ENCODE results near the gene IGFLR1. TPM values are rescaled to one million over a fixed set of nuclear protein-coding genes. Genes with fewer than 3 reads are reported as not detected.

Gene IGFLR1
- total and polyA plus RNA-seq, 2 of the 8 experiments (the other 6 are each of a cell fraction or from before 2014, with no cell fraction given): 8.4 to 28.9 TPM

GRCh38 chr19:35714601-35715354, 27.5 kb downstream of the IGFLR1 start:
- H4K5ac ChIP-seq (ENCODE audit: insufficient read length, low read depth, low read length): no peak overlapping the region
- no peak overlapping the region for H3K23ac ChIP-seq (ENCODE audit: insufficient read length)
- FAIRE-seq: no peak
- peak overlapping the region; percentile 71 for H3K4ac ChIP-seq (replicated peaks; ENCODE audit: insufficient read length, low read depth, low read length)
- H2BK15ac ChIP-seq (ENCODE audit: low read length): peak overlapping the region; percentile 61; the same call in 1 of the 2 replicates
- H4K20me1 ChIP-seq (replicated peaks in 1 of 2; ENCODE audit: control insufficient read depth in 1 of 2, insufficient read depth in 2 of 2, low read length in 2 of 2): peaks cover 10 to 12% of the 10 kb centered on the region in 2 experiments
- CTCF ChIA-PET (ENCODE audit: partially characterized antibody): interaction anchor here (0.6 to 6.6 kb wide), 15 partner anchors 11 to 254 kb away, joined by 3 to 105 read pairs (median 3); partner anchors contain the start of gene ZBTB32
- peak overlapping the region; percentile 31; the same call in 1 of the 2 replicates for H2AK5ac ChIP-seq (ENCODE audit: low read depth, low read length)
- peaks cover 0 to under 1% (median 0%) of the 10 kb centered on the region in 4 experiments; a peak in 2 of 8 replicates for H3K36me3 ChIP-seq (ENCODE audit: control insufficient read depth in 2 of 4, insufficient read depth in 4 of 4, low read length in 3 of 4)
- no peaks in the 10 kb centered on the region for H3K9me3 ChIP-seq (ENCODE audit: insufficient read depth in 2 of 2, low read depth in 1 of 2, low read length in 1 of 2)
- no peak overlapping the region for H4K91ac ChIP-seq (replicated peaks; ENCODE audit: insufficient read length, low read length)
- no peak overlapping the region for H4K8ac ChIP-seq (ENCODE audit: extremely low read depth, insufficient read depth, low read length)
- peaks cover 0 to 33% (median 17%) of the 10 kb centered on the region in 4 experiments; a peak in 6 of 7 replicates for H3K4me1 ChIP-seq (replicated peaks in 1 of 4; ENCODE audit: control insufficient read depth in 3 of 4, insufficient read depth in 4 of 4, low read length in 3 of 4)
- POLR2A ChIA-PET (ENCODE audit: partially characterized antibody): interaction anchor here (0.9 to 4.9 kb wide), 10 partner anchors 9 to 71 kb away, joined by 3 to 28 read pairs (median 4); partner anchors contain the start of genes HSPB6 and ZBTB32
- 60% methylated on average over 14 of the region's 14 CpGs; no CpG with 5 or more reads in 1 of the 2 experiments for WGBS, 2 experiments (ENCODE audit: extremely low coverage in 1 of 2, insufficient coverage in 1 of 2, insufficient read length in 1 of 2, insufficient replicate concordance in 2 of 2, low coverage in 1 of 2, low lambda C conversion rate in 2 of 2, missing lambda C conversion rate in 1 of 2)
- TF ChIP-seq CEBPB (IDR thresholded peaks at IDR 0.05; ENCODE audit: low read depth, low read length) (peak; percentile 79), EGR1 (IDR thresholded peaks at IDR 0.05; ENCODE audit: borderline replicate concordance, low read depth, low read length) (no peak), RAD21 (IDR thresholded peaks at IDR 0.05 in 1 of 2, conservative IDR thresholded peaks at IDR 0.05 in 1 of 2; ENCODE audit: low read depth in 2 of 2, low read length in 2 of 2) (peak; percentile 11 to 26; a peak in 2 of 4 replicates), CTCF (IDR thresholded peaks at IDR 0.05; ENCODE audit: control extremely low read depth in 1 of 3, insufficient read depth in 1 of 3, low read depth in 1 of 3, low read length in 3 of 3) (peak; percentile 34 to 45 (median 45)), EZH2 (IDR thresholded peaks at IDR 0.05; ENCODE audit: low read depth, low read length, severe bottlenecking) (no peak)
- H2BK120ac ChIP-seq (replicated peaks; ENCODE audit: low read depth, low read length): no peak overlapping the region
- H3K14ac ChIP-seq (ENCODE audit: insufficient read length): no peak overlapping the region
- peak overlapping the region; percentile 99; the same call in 1 of the 2 replicates for H3K18ac ChIP-seq (ENCODE audit: extremely low read depth, low read length)
- H3K4me2 ChIP-seq (ENCODE audit: insufficient read depth in 1 of 2, low read depth in 2 of 2, low read length in 2 of 2): peak overlapping the region; percentile 84 to 92
- no peak overlapping the region for H3K9ac ChIP-seq (replicated peaks in 1 of 4; ENCODE audit: extremely low read depth in 1 of 4, low read depth in 3 of 4, low read length in 3 of 4)
- H2BK20ac ChIP-seq (ENCODE audit: low read length): no peak overlapping the region
- peaks cover 13% of the 10 kb centered on the region for H3K23me2 ChIP-seq (ENCODE audit: low read depth, low read length)
- no peak for DNase-seq (ENCODE audit: low read depth in 1 of 2, low spot score in 2 of 2)
- H3K27ac ChIP-seq (ENCODE audit: low read depth, low read length): no peak overlapping the region
- no peak overlapping the region for H2AFZ ChIP-seq (ENCODE audit: low read length)
- H2BK12ac ChIP-seq (ENCODE audit: low read depth, low read length): 0 out of 2 replicates have a peak overlapping the region, but pooled peaks have one; percentile 39
- peaks cover 0 to 15% of the 10 kb centered on the region in 2 experiments; a peak in 3 of 4 replicates for H3K79me2 ChIP-seq (ENCODE audit: control insufficient read depth in 1 of 2, insufficient read depth in 2 of 2, low read length in 2 of 2)
- no peak overlapping the region for H3K56ac ChIP-seq (replicated peaks; ENCODE audit: insufficient read length, low read depth, low read length)
- peaks cover 8% of the 10 kb centered on the region; the same call in 1 of the 2 replicates for H3K79me1 ChIP-seq (ENCODE audit: low read depth, low read length)
- H3K4me3 ChIP-seq (ENCODE audit: extremely low read depth in 1 of 4, insufficient read depth in 2 of 4, low read depth in 3 of 4, low read length in 4 of 4): 0 out of 8 replicates have a peak overlapping the region, but pooled peaks of 1 of the 4 experiments have one; percentile 79
- H2BK5ac ChIP-seq (ENCODE audit: low read depth, low read length): peak overlapping the region; percentile 44; the same call in 1 of the 2 replicates
- H3K27me3 ChIP-seq (replicated peaks in 1 of 4; ENCODE audit: control insufficient read depth in 3 of 4, extremely low read depth in 1 of 4, insufficient read depth in 3 of 4, low read length in 3 of 4): no peaks in the 10 kb centered on the region

All from H1 (cell line).